Spleen (tissue), 7 donors: ENCODE data around the gene UBE2B.

Experiments used
- POLR2A ChIP-seq, 3 donors: fragments of 450-650 bp; IDR thresholded peaks; one replicate each; pipeline ENCODE4 v1.5.1; 2017; ENCODE audit warnings: antibody characterized with exemption in 3 of 3, mild to moderate bottlenecking in 1 of 3
- POLR2AphosphoS5 ChIP-seq, 3 donors: sonication (generic); formaldehyde crosslinking; IDR thresholded peaks; one replicate each; pipeline ENCODE4 v1.5.1; 2017; ENCODE audit warnings: antibody characterized with exemption in 3 of 3
- TF ChIP-seq, protein P1 (sequence below), 11 experiments: fragments of 200-600 bp in 7 of 11; fragments of 450-650 bp in 4 of 11; sonication (generic) in 4 of 11; IDR thresholded peaks in 8 of 11; conservative IDR thresholded peaks in 3 of 11; 1 replicate in 7 of 11; 2 replicates in 4 of 11; pipeline versions ENCODE4 v1.4.0 to v1.8.0; 2016 to 2021; ENCODE audit warnings: antibody characterized with exemption in 11 of 11, inconsistent platforms in 4 of 11, mild to moderate bottlenecking in 1 of 11
- donor health status: DM: no; HTN: no; CAD: no; lungs with moderate emphysema.
- donor health status: DM: no; HTN: no; CAD: no.
- donor health status: DM: no; HTN: no; CAD: no.

DNA sequence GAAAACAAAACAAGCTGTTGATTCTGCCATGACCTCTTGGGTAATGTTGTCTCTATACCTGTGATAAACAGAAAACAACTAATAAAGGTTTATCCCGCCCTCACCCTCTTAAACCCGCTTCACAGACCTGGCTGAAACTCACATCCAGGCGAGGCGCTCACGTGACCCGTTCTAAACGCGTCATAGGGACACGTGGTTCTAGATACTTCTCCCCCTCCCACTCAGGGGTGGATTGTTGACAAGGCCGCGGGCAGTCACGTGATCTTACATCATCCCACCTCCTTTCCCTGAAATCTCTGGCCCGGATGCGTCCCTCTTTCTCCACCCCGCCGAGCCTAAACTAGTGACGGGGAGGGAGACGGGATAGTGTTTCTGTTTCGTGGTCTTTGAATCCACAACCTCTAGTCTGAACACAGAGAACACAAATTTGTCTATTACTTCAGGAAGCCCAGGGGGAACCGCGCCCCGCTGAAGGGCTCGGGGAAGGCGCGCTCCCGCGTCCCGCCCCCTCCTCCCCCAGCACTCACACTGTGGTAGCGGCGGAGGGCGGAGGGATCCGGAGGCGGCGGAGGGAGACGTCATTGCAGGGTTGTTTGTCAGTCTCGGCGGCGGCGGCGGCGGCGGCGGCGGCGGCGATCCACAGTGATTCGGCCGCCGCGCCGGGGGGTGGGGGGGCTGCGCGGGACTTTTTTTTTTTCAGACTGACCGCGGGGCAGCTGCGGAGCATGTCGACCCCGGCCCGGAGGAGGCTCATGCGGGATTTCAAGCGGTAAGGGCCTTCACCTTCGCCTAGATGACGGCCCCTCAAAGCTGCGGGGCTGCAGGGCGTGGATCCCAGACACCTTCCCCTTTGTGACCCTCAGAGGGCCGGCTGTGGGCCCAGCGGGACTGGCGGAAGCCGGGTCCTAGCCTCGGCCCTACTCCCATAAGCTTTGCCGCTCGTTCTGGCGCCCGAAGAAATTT lies at the start of gene UBE2B:
- TF ChIP-seq, protein P1, sequence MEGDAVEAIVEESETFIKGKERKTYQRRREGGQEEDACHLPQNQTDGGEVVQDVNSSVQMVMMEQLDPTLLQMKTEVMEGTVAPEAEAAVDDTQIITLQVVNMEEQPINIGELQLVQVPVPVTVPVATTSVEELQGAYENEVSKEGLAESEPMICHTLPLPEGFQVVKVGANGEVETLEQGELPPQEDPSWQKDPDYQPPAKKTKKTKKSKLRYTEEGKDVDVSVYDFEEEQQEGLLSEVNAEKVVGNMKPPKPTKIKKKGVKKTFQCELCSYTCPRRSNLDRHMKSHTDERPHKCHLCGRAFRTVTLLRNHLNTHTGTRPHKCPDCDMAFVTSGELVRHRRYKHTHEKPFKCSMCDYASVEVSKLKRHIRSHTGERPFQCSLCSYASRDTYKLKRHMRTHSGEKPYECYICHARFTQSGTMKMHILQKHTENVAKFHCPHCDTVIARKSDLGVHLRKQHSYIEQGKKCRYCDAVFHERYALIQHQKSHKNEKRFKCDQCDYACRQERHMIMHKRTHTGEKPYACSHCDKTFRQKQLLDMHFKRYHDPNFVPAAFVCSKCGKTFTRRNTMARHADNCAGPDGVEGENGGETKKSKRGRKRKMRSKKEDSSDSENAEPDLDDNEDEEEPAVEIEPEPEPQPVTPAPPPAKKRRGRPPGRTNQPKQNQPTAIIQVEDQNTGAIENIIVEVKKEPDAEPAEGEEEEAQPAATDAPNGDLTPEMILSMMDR (IDR thresholded peaks at IDR 0.05 in 8 of 11, conservative IDR thresholded peaks at IDR 0.05 in 3 of 11): peak in 3 of 11 experiments; percentile 10 to 27 (median 24)
- peak in 2 of 3 donors; percentile 74 to 76 for TF ChIP-seq POLR2A (IDR thresholded peaks at IDR 0.05)
- peak; percentile 96 to 99 (median 98) for TF ChIP-seq POLR2AphosphoS5 (IDR thresholded peaks at IDR 0.05)
